Trophoblast cell (in vitro differentiated cells and primary cell): Measurements from ENCODE around the gene TRMT61A.

ENCODE experiments used
- DNase-seq, 2 donors: peaks; one replicate each; pipeline ENCODE4 v3.0.0-alpha.2; 2016
- H2AFZ ChIP-seq: 2 replicates; pipeline ENCODE4 v1.6.1; 2013; ENCODE audit warnings: low read length, moderate library complexity, mild to moderate bottlenecking; ENCODE audit not compliant: insufficient read depth, poor library complexity
- H2AK5ac ChIP-seq: 2 replicates; pipeline ENCODE4 v1.6.1; 2013; ENCODE audit warnings: mild to moderate bottlenecking, low read length
- H2BK120ac ChIP-seq: 2 replicates; pipeline ENCODE4 v1.6.1; 2013; ENCODE audit warnings: low read length, mild to moderate bottlenecking, moderate library complexity; ENCODE audit not compliant: insufficient read depth, poor library complexity
- H2BK12ac ChIP-seq: 2 replicates; pipeline ENCODE4 v1.6.1; 2013; ENCODE audit warnings: mild to moderate bottlenecking, low read length, moderate library complexity
- H2BK5ac ChIP-seq: 2 replicates; pipeline ENCODE4 v1.6.1; 2013; ENCODE audit warnings: low read length, low read depth, moderate library complexity, mild to moderate bottlenecking; ENCODE audit not compliant: poor library complexity
- H3K14ac ChIP-seq: 2 replicates; pipeline ENCODE4 v1.6.1; 2013; ENCODE audit warnings: mild to moderate bottlenecking, low read length
- H3K18ac ChIP-seq: 2 replicates; pipeline ENCODE4 v1.6.1; 2013; ENCODE audit warnings: mild to moderate bottlenecking, low read length
- H3K23ac ChIP-seq: 2 replicates; pipeline ENCODE4 v1.6.1; 2013; ENCODE audit warnings: low read length
- H3K27ac ChIP-seq: 2 replicates; pipeline ENCODE4 v1.5.1; 2013; ENCODE audit warnings: low read depth, mild to moderate bottlenecking, inconsistent platforms, low read length, moderate library complexity
- H3K27me3 ChIP-seq: 2 replicates; pipeline ENCODE4 v1.6.1; 2013; ENCODE audit warnings: inconsistent platforms, mild to moderate bottlenecking, low read length, moderate library complexity; ENCODE audit not compliant: insufficient read depth
- H3K36me3 ChIP-seq, 2 experiments: 1 replicate in 1 of 2; 2 replicates in 1 of 2; pipeline ENCODE4 v1.6.1; 2013; ENCODE audit warnings: low read length in 2 of 2, mild to moderate bottlenecking in 2 of 2, moderate library complexity in 1 of 2; ENCODE audit not compliant: insufficient read depth in 2 of 2, control insufficient read depth in 1 of 2
- H3K4ac ChIP-seq: 2 replicates; pipeline ENCODE4 v1.6.1; 2013; ENCODE audit warnings: low read depth, mild to moderate bottlenecking, low read length, moderate library complexity
- H3K4me1 ChIP-seq, 2 experiments: 1 replicate in 1 of 2; 2 replicates in 1 of 2; pipeline ENCODE4 v1.6.1; 2013; ENCODE audit warnings: low read length in 2 of 2, mild to moderate bottlenecking in 2 of 2, moderate library complexity in 1 of 2; ENCODE audit not compliant: insufficient read depth in 2 of 2, control insufficient read depth in 1 of 2
- H3K4me2 ChIP-seq: 2 replicates; pipeline ENCODE4 v1.6.1; 2013; ENCODE audit warnings: inconsistent platforms, mild to moderate bottlenecking, low read length, moderate library complexity
- H3K4me3 ChIP-seq: 2 replicates; pipeline ENCODE4 v1.5.1; 2013; ENCODE audit warnings: mild to moderate bottlenecking, low read depth, low read length, inconsistent platforms
- H3K79me1 ChIP-seq: one replicate; pipeline ENCODE4 v1.6.1; 2013; ENCODE audit warnings: low read length
- H3K79me2 ChIP-seq: 2 replicates; pipeline ENCODE4 v1.6.1; 2013; ENCODE audit warnings: low read length, mild to moderate bottlenecking; ENCODE audit not compliant: control insufficient read depth, insufficient read depth, poor library complexity
- H3K9ac ChIP-seq: 2 replicates; pipeline ENCODE4 v1.6.1; 2013; ENCODE audit warnings: mild to moderate bottlenecking, low read length
- H3K9me3 ChIP-seq: 2 replicates; pipeline ENCODE4 v1.6.1; 2013; ENCODE audit warnings: low read depth, mild to moderate bottlenecking, control low read depth, inconsistent platforms, low read length; ENCODE audit not compliant: insufficient read depth
- H4K12ac ChIP-seq: 2 replicates; pipeline ENCODE4 v1.6.1; 2013; ENCODE audit warnings: low read depth, mild to moderate bottlenecking, low read length, moderate library complexity
- H4K8ac ChIP-seq: 2 replicates; pipeline ENCODE4 v1.6.1; 2013; ENCODE audit warnings: low read depth, mild to moderate bottlenecking, low read length, moderate library complexity
- H4K91ac ChIP-seq: one replicate; pipeline ENCODE4 v1.6.1; 2013; ENCODE audit warnings: low read depth, mild to moderate bottlenecking, low read length, moderate library complexity
- WGBS: extraction: QIAGEN DNeasy Blood & Tissue Kit; methylation state at CpG from one replicate; pipeline ENCODE4 v1.1.7; 2013; ENCODE audit warnings: missing lambda C conversion rate; ENCODE audit not compliant: insufficient read length, insufficient coverage; ENCODE audit errors: extremely low coverage; 5-methylcytosine and 5-hydroxymethylcytosine counted together

TRMT61A gene

GRCh38 chr14:103500148-103500990 lies 28.6 kb upstream of the TRMT61A start:
- no peak overlapping the region for H4K91ac ChIP-seq
- H3K14ac ChIP-seq, result no peak overlapping the region
- H2AFZ ChIP-seq, result no peak overlapping the region
- H3K4me1 ChIP-seq, result no peaks in the 10 kb centered on the region
- peaks cover 4% of the 10 kb centered on the region for H3K9me3 ChIP-seq
- H3K36me3 ChIP-seq, result peaks cover 36 to 41% of the 10 kb centered on the region in 2 experiments
- H2BK12ac ChIP-seq, result no peak overlapping the region
- H3K27me3 ChIP-seq, result no peaks in the 10 kb centered on the region
- no peak overlapping the region for H3K9ac ChIP-seq
- H3K4me3 ChIP-seq, result no peak overlapping the region
- H2AK5ac ChIP-seq, result no peak overlapping the region
- no peak overlapping the region for H3K4me2 ChIP-seq
- no peak overlapping the region for H4K8ac ChIP-seq
- no peak overlapping the region for H2BK120ac ChIP-seq
- H4K12ac ChIP-seq, result no peak overlapping the region
- H3K18ac ChIP-seq, result no peak overlapping the region
- H3K4ac ChIP-seq, result no peak overlapping the region
- H3K79me2 ChIP-seq, result no peaks in the 10 kb centered on the region
- DNase-seq, result peak; percentile 79 to 89
- no peak overlapping the region for H2BK5ac ChIP-seq
- H3K79me1 ChIP-seq, result no peaks in the 10 kb centered on the region
- H3K27ac ChIP-seq, result no peak overlapping the region
- no CpG with 5 or more reads among the region's 17 CpGs for WGBS
- H3K23ac ChIP-seq, result no peak overlapping the region

GRCh38 chr14:103501041-103501870 lies 27.7 kb upstream of the TRMT61A start:
- H3K4ac ChIP-seq, result no peak overlapping the region
- H3K4me2 ChIP-seq, result no peak overlapping the region
- H2BK5ac ChIP-seq, result no peak overlapping the region
- no peak overlapping the region for H3K27ac ChIP-seq
- H3K14ac ChIP-seq, result no peak overlapping the region
- H3K23ac ChIP-seq, result no peak overlapping the region
- WGBS, result no CpG with 5 or more reads among the region's 11 CpGs
- H3K4me1 ChIP-seq, result no peaks in the 10 kb centered on the region
- H3K9ac ChIP-seq, result no peak overlapping the region
- H2BK120ac ChIP-seq, result no peak overlapping the region
- no peak overlapping the region for H2AFZ ChIP-seq
- H3K4me3 ChIP-seq, result no peak overlapping the region
- no peak overlapping the region for H3K18ac ChIP-seq
- no peak overlapping the region for H2BK12ac ChIP-seq
- no peak overlapping the region for H2AK5ac ChIP-seq
- no peak overlapping the region for H4K91ac ChIP-seq
- H3K9me3 ChIP-seq, result peaks cover 4% of the 10 kb centered on the region
- no peaks in the 10 kb centered on the region for H3K79me1 ChIP-seq
- H3K79me2 ChIP-seq, result no peaks in the 10 kb centered on the region
- peaks cover 37 to 41% of the 10 kb centered on the region in 2 experiments for H3K36me3 ChIP-seq
- no peak overlapping the region for H4K8ac ChIP-seq
- no peak overlapping the region for H4K12ac ChIP-seq
- no peak for DNase-seq
- H3K27me3 ChIP-seq, result no peaks in the 10 kb centered on the region

GRCh38 chr14:103501921-103502669 lies 26.9 kb upstream of the TRMT61A start:
- Histone ChIP-seq H4K8ac (no peak overlapping the region), H2BK5ac (no peak overlapping the region), H2AFZ (no peak overlapping the region), H3K27me3 (no peaks in the 10 kb centered on the region), H3K4me1 (no peaks in the 10 kb centered on the region), H3K27ac (no peak overlapping the region), H3K9ac (no peak overlapping the region), H2BK120ac (no peak overlapping the region), H3K4ac (no peak overlapping the region), H3K79me1 (no peaks in the 10 kb centered on the region), H3K9me3 (peaks cover 4% of the 10 kb centered on the region), H3K18ac (no peak overlapping the region), H3K4me3 (no peak overlapping the region), H2AK5ac (no peak overlapping the region), H2BK12ac (no peak overlapping the region), H3K14ac (no peak overlapping the region), H3K4me2 (no peak overlapping the region), H4K91ac (no peak overlapping the region), H3K36me3 (peaks cover 37 to 42% of the 10 kb centered on the region in 2 experiments), H3K79me2 (no peaks in the 10 kb centered on the region), H4K12ac (no peak overlapping the region), H3K23ac (no peak overlapping the region)
- no CpG with 5 or more reads among the region's 9 CpGs for WGBS
- DNase-seq, result no peak

- H4K91ac ChIP-seq, result no peak overlapping the region
- no peaks in the 10 kb centered on the region for H3K27me3 ChIP-seq
- no peak overlapping the region for H2AFZ ChIP-seq
- WGBS, result no CpG with 5 or more reads among the region's 18 CpGs
- no peaks in the 10 kb centered on the region for H3K79me2 ChIP-seq
- H4K12ac ChIP-seq, result no peak overlapping the region
- no peak overlapping the region for H2BK5ac ChIP-seq
- H3K9ac ChIP-seq, result no peak overlapping the region
- no peak overlapping the region for H3K4ac ChIP-seq
- no peak overlapping the region for H3K14ac ChIP-seq
- peaks cover 37 to 44% of the 10 kb centered on the region in 2 experiments for H3K36me3 ChIP-seq
- no peaks in the 10 kb centered on the region for H3K4me1 ChIP-seq
- H2BK12ac ChIP-seq, result no peak overlapping the region
- no peak overlapping the region for H3K4me3 ChIP-seq
- H3K18ac ChIP-seq, result no peak overlapping the region
- H3K27ac ChIP-seq, result no peak overlapping the region
- no peak overlapping the region for H3K23ac ChIP-seq
- no peak overlapping the region for H2BK120ac ChIP-seq
- no peak for DNase-seq
- no peak overlapping the region for H3K4me2 ChIP-seq
- H4K8ac ChIP-seq, result no peak overlapping the region
- peaks cover 4% of the 10 kb centered on the region for H3K9me3 ChIP-seq
- H3K79me1 ChIP-seq, result no peaks in the 10 kb centered on the region
- H2AK5ac ChIP-seq, result no peak overlapping the region
Measured at GRCh38 chr14:103502877-103503276, 26.1 kb upstream of the TRMT61A start.
